DND-41 (cell line): ENCODE results near the gene TMEM126B.

ENCODE experiments used
- CTCF ChIP-seq: IDR thresholded peaks from 2 replicates; pipeline ENCODE4 v1.5.1; 2012; ENCODE audit warnings: borderline replicate concordance, low read length, moderate library complexity, mild to moderate bottlenecking; ENCODE audit not compliant: poor library complexity, severe bottlenecking; ENCODE audit errors: extremely low read depth
- EZH2 ChIP-seq: IDR thresholded peaks from 3 replicates; pipeline ENCODE4 v1.6.1; 2012; ENCODE audit warnings: borderline replicate concordance, low read depth, mild to moderate bottlenecking, moderate library complexity, low read length, inconsistent platforms; ENCODE audit not compliant: severe bottlenecking

GRCh38 chr11:85628771-85629341 lies 463 bp downstream of the TMEM126B start:
- no peak for TF ChIP-seq CTCF
- TF ChIP-seq EZH2 = no peak
